Measurements from ENCODE around the gene USP3. TPM values are rescaled to one million over a fixed set of nuclear protein-coding genes. Genes with fewer than 3 reads are reported as not detected.

The USP3 gene
- total RNA-seq, 1 donor from 2014 or later: 83.2 TPM

DNA sequence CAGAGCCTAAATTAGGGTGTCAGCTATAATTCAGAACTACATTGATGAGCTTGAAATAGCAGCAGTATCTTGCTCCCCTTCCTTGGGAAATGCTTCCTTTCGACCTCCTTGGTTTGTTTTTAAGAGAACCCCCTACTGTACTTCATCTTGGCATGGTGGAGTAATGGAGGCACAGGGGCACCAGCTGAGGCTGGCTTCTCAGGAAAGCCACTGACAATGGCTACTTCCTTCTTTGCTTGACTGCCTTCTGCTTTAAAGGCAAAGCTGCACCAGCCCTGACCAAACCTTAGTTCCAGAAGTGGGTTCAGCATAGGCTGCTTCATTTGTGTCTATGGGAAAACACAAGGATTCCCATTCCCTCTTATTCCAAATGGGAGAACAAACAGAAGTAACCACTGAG, 91.3 kb downstream of the USP3 start:
- Histone ChIP-seq H3K36me3 (ENCODE audit: control insufficient read depth, insufficient read depth, low read length) (peaks cover 2% of the 10 kb centered on the region), H3K27me3 (ENCODE audit: control insufficient read depth, insufficient read depth, low read length) (no peaks in the 10 kb centered on the region), H3K4me3 (ENCODE audit: low read depth, low read length) (no peak overlapping the region)
- TF ChIP-seq, protein P1, sequence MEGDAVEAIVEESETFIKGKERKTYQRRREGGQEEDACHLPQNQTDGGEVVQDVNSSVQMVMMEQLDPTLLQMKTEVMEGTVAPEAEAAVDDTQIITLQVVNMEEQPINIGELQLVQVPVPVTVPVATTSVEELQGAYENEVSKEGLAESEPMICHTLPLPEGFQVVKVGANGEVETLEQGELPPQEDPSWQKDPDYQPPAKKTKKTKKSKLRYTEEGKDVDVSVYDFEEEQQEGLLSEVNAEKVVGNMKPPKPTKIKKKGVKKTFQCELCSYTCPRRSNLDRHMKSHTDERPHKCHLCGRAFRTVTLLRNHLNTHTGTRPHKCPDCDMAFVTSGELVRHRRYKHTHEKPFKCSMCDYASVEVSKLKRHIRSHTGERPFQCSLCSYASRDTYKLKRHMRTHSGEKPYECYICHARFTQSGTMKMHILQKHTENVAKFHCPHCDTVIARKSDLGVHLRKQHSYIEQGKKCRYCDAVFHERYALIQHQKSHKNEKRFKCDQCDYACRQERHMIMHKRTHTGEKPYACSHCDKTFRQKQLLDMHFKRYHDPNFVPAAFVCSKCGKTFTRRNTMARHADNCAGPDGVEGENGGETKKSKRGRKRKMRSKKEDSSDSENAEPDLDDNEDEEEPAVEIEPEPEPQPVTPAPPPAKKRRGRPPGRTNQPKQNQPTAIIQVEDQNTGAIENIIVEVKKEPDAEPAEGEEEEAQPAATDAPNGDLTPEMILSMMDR (IDR thresholded peaks at IDR 0.05; ENCODE audit: insufficient read depth, low read length, severe bottlenecking): no peak
- no peak for DNase-seq (ENCODE audit: low read depth)
- no peak for FAIRE-seq

DNA sequence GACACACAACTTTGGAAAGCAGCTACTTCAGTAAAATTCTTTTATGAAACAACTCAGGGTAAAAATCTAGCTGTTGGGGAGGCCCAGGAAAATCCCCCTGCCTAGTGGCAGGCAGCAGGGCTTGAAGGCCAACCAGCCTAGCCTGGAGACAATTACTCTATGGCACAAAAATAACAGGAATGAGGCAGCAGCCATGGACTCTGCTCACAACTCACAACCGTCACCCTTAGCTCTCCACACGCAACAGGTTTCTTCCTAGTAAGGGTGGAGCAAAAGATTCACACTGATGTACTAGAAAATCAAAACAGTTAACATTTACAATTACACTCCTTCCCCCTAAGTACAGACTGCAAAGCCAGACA, 92.3 kb downstream of the USP3 start:
- Histone ChIP-seq H3K4me3 (ENCODE audit: low read depth, low read length) (no peak overlapping the region), H3K27me3 (ENCODE audit: control insufficient read depth, insufficient read depth, low read length) (no peaks in the 10 kb centered on the region), H3K36me3 (ENCODE audit: control insufficient read depth, insufficient read depth, low read length) (no peaks in the 10 kb centered on the region)
- FAIRE-seq (no peak), DNase-seq (ENCODE audit: low read depth) (no peak)
- TF ChIP-seq, protein P1 (IDR thresholded peaks at IDR 0.05; ENCODE audit: insufficient read depth, low read length, severe bottlenecking): no peak

DNA sequence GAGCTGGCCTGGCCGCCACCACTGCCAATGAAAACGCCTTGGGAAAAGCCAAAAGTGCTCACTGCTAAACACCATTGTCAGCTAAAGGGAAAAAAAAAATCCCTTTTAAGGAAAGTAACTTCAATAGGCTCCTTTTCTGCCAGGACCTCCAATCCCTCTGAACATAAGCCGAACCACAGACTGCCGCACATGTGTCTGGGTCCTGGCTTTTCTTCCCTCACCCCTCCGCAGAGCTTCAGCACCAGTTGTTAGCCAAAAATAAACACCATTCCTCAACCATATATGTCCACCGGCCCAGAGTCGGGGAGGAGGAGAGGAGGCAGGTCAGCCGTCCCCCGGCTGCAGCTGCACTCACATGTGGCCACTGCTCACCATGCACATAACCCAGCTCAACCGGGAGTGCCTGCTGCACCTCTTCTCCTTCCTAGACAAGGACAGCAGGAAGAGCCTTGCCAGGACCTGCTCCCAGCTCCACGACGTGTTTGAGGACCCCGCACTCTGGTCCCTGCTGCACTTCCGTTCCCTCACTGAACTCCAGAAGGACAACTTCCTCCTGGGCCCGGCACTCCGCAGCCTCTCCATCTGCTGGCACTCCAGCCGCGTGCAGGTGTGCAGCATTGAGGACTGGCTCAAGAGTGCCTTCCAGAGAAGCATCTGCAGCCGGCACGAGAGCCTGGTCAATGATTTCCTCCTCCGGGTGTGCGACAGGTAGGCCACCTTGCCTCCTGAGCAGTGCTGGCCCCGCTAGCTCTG, 92.8 kb downstream of the USP3 start, which contains the start of gene FBXL22:
Gene FBXL22 (plus strand): TSS at position 350 of the 753 bp plus-strand sequence. CDS start 6 bp downstream, at position 356.
- TF ChIP-seq, protein P1 (IDR thresholded peaks at IDR 0.05; ENCODE audit: insufficient read depth, low read length, severe bottlenecking): no peak
- FAIRE-seq (no peak), DNase-seq (ENCODE audit: low read depth) (no peak)
- Histone ChIP-seq H3K36me3 (ENCODE audit: control insufficient read depth, insufficient read depth, low read length) (no peaks in the 10 kb centered on the region), H3K27me3 (ENCODE audit: control insufficient read depth, insufficient read depth, low read length) (no peaks in the 10 kb centered on the region), H3K4me3 (ENCODE audit: low read depth, low read length) (no peak within 1 kb of the TSS)

DNA sequence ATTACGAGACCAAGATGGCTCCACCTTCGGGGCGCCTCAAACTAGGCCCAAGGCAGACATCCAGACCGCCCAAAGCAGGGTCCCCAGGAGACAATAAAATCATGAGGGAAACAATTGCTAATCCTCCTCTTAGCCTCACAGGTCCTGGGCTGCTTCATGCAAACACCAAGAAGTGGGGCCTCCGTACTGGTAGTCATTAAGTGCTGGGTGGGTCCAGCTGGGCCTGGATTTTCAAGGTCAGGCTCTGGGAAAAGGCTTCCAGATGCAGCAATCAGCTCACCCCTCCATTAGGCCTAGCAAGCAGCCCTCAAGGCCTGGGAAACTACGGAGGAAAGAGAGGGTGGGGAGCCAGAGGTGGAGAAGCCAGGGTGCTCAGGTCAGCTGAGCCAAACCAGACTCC, 93.4 kb downstream of the USP3 start:
- Histone ChIP-seq H3K4me3 (ENCODE audit: low read depth, low read length) (no peak overlapping the region), H3K27me3 (ENCODE audit: control insufficient read depth, insufficient read depth, low read length) (no peaks in the 10 kb centered on the region), H3K36me3 (ENCODE audit: control insufficient read depth, insufficient read depth, low read length) (no peaks in the 10 kb centered on the region)
- FAIRE-seq (no peak), DNase-seq (ENCODE audit: low read depth) (no peak)
- TF ChIP-seq, protein P1 (IDR thresholded peaks at IDR 0.05; ENCODE audit: insufficient read depth, low read length, severe bottlenecking): no peak

DNA sequence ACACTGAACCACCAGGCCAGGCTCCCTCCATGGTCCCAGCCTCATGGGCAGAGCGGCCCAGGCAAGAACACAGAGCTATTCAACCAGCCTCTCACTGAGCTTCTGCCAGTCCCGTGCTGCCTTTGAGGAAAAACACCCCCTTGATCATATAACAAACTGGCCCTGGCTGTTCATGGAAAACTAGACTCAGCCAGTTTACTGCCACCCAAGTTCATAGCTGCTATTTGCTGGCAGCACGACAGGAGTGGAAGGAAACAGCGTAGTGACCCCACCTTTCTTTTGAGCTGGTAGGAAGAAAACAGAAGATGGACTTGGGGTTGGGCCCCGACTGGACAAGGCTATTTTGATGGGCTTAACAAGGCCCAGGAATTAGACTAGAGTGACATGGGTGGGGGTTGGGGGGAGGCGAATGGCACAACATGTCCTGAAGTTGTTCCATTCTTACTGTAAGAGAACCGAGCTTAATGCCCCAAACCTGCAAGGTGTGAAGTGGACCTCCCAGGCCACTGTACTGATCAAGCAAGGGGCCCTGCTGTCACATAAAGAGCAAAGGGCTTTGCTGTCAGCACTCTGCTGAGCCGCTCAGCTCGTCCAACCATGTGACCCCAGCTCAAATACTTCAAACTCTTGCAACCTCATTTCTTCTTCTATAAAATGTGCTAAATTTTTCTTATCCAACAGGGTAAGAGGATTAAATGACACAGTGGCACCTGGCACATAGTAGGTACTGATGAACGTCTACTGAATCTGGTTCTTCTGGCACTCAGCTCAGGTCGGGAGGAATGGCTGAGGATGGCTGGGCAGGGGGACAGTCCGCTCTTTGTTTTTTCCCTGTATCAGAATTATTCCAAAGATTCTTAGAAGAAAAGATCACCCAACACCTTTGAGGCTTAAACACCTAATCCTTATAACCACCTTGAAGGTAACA, 94.3 kb downstream of the USP3 start:
- H3K4me3 ChIP-seq (ENCODE audit: low read depth, low read length): no peak overlapping the region
- DNase-seq (ENCODE audit: low read depth) (no peak), FAIRE-seq (no peak)
- TF ChIP-seq, protein P1 (IDR thresholded peaks at IDR 0.05; ENCODE audit: insufficient read depth, low read length, severe bottlenecking): no peak
- no peaks in the 10 kb centered on the region for H3K27me3 ChIP-seq (ENCODE audit: control insufficient read depth, insufficient read depth, low read length)
- no peaks in the 10 kb centered on the region for H3K36me3 ChIP-seq (ENCODE audit: control insufficient read depth, insufficient read depth, low read length)

Data from bronchial epithelial cell (primary cell).